HK-2 (cell line): Measurements from ENCODE around the gene ZCCHC17.

Source experiments
- DNase-seq: peaks from one replicate; pipeline ENCODE4 v3.0.0-alpha.2; 2018; ENCODE audit not compliant: unreplicated experiment

Gene ZCCHC17

DNA sequence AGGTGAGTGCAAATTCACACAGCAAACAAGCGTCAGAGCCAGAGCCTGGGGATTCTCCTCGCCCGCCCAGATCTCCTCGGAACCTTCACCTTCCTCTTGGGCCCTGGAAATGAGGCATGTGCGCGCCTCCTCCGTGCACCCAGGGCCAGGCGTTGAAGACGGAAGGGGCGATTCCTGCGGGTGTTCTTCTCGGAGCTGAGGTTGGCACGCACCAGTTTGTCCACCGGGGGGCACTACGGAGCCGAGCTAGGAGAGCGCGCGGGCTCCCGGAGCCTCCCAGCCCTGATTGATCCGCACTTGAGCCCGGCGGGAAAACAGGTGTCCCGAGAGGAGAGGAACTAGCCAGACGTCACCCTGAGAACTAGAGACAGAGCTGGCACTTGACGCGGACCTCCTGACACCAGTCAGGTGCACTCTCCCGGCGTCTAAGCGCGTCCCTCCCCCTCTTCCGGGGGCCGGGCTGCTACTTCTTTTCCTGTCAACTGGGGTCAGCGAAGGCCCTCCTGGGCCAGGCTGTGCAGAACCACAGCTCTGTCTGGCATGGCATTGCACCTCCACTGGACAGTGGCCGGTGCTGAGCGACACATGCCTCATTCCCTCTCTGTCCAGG is 97.9 kb downstream of the ZCCHC17 start:
- DNase-seq: peak; percentile 94

- DNase-seq: no peak
Measured at GRCh38 chr1:31396633-31397351, 100.0 kb downstream of the ZCCHC17 start.

- DNase-seq: no peak
Measured at GRCh38 chr1:31397360-31398095, 100.7 kb downstream of the ZCCHC17 start.

- DNase-seq: no peak
Measured at GRCh38 chr1:31398246-31398645, 101.4 kb downstream of the ZCCHC17 start.

DNA sequence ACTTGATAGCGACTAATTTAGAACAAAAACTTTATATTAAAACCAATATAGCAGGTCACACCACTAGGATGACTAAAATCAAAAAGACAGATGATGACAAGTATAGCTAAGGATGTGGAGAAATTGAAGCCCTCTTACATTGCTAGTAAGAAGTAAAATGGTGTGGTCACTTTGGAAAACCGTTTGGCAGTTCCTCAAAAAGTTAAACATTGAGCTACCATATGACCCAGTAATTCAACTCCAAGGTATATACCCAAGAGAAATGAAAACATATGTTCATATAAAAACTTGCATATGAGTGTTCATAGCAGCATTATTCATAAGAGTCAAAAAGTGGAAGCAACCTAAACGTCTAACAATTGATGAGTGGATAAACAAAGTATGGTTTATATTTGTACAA is 103.1 kb downstream of the ZCCHC17 start:
- DNase-seq: no peak

GRCh38 chr1:31400393-31400792 is 103.6 kb downstream of the ZCCHC17 start:
- no peak for DNase-seq

DNA sequence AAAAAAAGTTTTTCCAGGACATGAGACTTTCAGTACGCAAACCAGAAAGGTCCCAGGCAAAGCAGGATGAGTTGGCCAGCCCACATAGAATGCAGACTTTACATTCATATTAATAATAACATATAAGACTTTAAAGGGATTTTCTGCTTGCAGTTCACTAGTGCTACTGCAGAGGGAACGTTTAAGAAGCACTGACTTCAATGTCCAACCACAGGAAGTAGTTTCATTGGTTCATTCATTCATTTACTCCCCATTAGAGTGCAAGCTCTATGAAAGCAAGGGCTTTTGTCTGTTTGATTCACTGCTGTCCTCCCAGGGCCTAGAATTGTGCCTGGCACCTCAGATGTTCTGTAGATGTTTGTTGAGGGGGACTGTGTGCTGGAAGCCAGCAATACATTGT is 104.4 kb downstream of the ZCCHC17 start:
- DNase-seq: no peak

- DNase-seq: no peak
Measured at GRCh38 chr1:31405578-31406245, 108.9 kb downstream of the ZCCHC17 start.

- no peak for DNase-seq
Measured at GRCh38 chr1:31407029-31407626, 110.3 kb downstream of the ZCCHC17 start.

DNA sequence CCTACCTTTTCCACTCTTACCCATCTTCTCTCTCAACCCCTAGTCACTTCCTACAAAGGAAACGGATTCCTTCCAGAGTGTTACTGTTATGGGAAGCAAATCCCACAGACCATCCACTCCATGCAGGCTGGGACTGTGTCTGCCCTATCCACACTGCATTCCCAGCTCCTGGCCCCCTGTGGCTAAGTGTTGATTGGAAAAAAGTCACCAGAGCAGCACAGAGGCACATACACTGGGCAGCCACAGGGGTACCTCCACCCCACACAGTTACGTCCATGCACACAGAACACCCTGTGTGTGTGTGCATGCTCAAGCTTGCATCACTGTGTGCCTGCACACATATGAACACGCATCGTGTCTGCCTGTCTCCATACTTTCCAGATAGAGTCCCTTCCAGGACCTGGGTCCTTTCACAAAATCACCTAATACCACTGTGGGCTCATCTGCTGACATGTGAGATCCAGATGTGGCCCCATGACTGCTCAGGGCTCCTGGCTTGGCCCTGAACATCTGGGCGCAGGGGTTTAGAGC is 112.0 kb downstream of the ZCCHC17 start:
- no peak for DNase-seq

DNA sequence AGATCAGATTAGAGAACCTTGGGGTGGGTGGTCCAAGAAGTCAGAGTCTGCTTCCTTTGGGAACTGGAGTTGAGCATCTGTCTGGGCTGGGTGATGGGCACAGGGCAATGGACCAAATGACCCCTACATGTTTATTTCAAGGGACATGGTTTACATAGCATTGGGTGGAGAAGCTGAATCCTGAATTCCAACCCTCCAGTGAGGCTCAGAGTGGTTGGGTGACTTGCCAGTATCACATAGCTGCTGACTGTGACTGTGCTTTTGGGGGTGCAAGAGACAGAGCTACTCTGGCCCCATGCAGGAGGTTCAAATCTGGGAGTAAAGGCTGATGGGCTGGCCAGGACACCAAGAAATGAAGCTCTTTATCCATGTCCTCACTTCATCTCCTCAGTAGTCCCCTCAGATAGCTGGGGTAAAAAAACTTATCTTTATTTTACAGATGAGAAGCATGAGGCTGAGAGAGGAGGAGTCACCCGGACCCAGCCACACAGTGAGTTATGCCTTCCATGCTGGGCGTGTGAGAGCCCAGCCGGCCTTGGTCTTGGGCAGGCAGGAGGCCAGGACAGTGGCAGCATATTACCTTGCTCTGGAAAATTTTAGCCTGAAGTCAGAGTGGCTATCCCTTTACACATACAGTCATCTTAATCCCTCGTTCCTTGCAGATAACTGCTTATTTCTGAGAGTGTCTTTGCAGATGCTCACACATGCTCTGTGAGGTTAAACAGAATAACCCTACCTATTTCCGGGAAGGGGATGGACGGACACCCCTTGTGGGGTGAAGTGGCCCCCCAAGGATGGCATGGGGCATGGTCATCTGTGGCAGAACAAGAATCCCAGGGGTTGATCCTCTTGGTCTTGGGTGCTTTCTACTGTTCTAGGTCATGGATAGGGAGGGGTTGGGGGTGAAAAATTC is 113.4 kb downstream of the ZCCHC17 start:
- DNase-seq: no peak

- no peak for DNase-seq
Measured at GRCh38 chr1:31410871-31411270, 114.0 kb downstream of the ZCCHC17 start.

GRCh38 chr1:31412205-31412604 is 115.4 kb downstream of the ZCCHC17 start:
- DNase-seq: no peak

DNA sequence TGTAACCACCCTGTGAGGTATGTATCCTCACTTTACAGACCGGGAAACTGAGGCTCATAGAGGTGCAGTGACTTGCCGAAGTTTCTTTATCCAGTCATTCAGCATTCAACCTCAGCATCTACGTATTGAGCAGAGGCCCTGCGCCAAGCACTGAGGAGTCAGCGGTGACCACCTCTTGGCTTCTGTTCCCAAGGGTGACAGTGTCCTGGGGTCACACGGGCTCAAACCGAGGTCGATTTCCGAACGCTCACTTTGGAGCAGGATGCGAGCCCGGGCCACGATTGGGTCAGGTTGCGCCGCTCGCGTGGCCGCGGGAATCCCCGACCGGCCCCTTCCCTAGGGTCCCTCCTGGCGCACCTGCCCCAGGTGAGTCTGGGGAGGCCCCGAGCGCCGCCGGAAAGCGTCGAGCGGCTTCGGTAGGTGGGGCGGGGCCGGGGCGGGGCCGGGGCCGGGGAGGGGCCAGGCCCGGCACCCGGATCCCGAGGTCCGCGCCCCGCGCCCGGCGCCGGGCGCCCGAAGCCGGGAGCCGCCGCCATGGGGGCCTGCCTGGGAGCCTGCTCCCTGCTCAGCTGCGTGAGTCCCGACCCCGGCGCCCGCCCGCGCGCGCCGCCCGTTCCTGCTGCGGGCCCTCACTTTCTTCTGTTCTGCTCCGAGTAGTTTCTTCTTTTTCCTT is 116.0 kb downstream of the ZCCHC17 start, which contains the start of gene SERINC2:
TSS of gene SERINC2 (plus strand) at position 482 of the 673 bp plus-strand sequence. CDS start at position 535, 53 bp downstream.
- DNase-seq: peak; percentile 32

- peak; percentile 74 for DNase-seq
Measured at GRCh38 chr1:31413405-31414001, 116.7 kb downstream of the ZCCHC17 start.
